IMR-90 (cell line): Measurements from ENCODE around the gene COX10. TPM values are rescaled to one million over a fixed set of nuclear protein-coding genes. Genes with fewer than 3 reads are reported as not detected.

ENCODE experiments used
- ATAC-seq: fragments of 200-7000 bp; cut with Tn5 transposase; 2 replicates; pipeline ENCODE4 v1.9.1; 2020; ENCODE audit warnings: low read depth, mild to moderate bottlenecking, moderate library complexity
- BruUV-seq: library from RNA; stranded (reverse); fragments of 400-500 nt; replicated peaks from 2 replicates; lab custom pipeline; 2021; lab: Mats Ljungman, UMichigan
- CTCF ChIA-PET: fragments of 300-600 bp; formaldehyde crosslinking; extraction: SDS; loops from one replicate; lab custom pipeline; 2021; ENCODE audit warnings: antibody characterized with exemption; lab: Yijun Ruan, JAX
- POLR2A ChIA-PET: fragments of 300-600 bp; sonication (Branson Sonifier 250); formaldehyde crosslinking; loops from one replicate; lab custom pipeline; 2022; ENCODE audit warnings: antibody characterized with exemption; ENCODE audit not compliant: unreplicated experiment; lab: Charles Lee
- DNase-seq: peaks from one replicate; pipeline ENCODE4 v3.0.0; 2013
- H2AFZ ChIP-seq: replicated peaks from 2 replicates; pipeline ENCODE3; 2013; ENCODE audit warnings: low read length, mild to moderate bottlenecking; ENCODE audit not compliant: poor library complexity
- H2AK5ac ChIP-seq: 2 replicates; pipeline ENCODE4 v1.6.1; 2013; ENCODE audit warnings: low read depth, low read length, inconsistent platforms
- H2AK9ac ChIP-seq: replicated peaks from 2 replicates; pipeline ENCODE3; 2013; ENCODE audit warnings: mild to moderate bottlenecking, low read depth, low read length, moderate library complexity; ENCODE audit not compliant: poor library complexity
- H2BK120ac ChIP-seq: 2 replicates; pipeline ENCODE4 v1.6.1; 2013; ENCODE audit warnings: low read depth, low read length, inconsistent platforms
- H2BK15ac ChIP-seq: 3 replicates; pipeline ENCODE4 v1.6.1; 2013; ENCODE audit warnings: low read depth, low read length, inconsistent platforms
- H2BK20ac ChIP-seq: 2 replicates; pipeline ENCODE4 v1.6.1; 2013; ENCODE audit warnings: low read depth, mild to moderate bottlenecking, inconsistent platforms, low read length, moderate library complexity
- H2BK5ac ChIP-seq: 2 replicates; pipeline ENCODE4 v1.6.1; 2013; ENCODE audit warnings: mild to moderate bottlenecking, low read depth, low read length, inconsistent platforms; ENCODE audit not compliant: poor library complexity, severe bottlenecking
- H3K14ac ChIP-seq: replicated peaks from 2 replicates; pipeline ENCODE4 v1.6.1; 2013; ENCODE audit warnings: low read depth, low read length, inconsistent platforms
- H3K18ac ChIP-seq: 2 replicates; pipeline ENCODE4 v1.6.1; 2013; ENCODE audit warnings: low read depth, low read length, control low read depth
- H3K23ac ChIP-seq: 2 replicates; pipeline ENCODE4 v1.6.1; 2013; ENCODE audit warnings: low read depth, low read length, inconsistent platforms
- H3K27ac ChIP-seq: 2 replicates; pipeline ENCODE4 v1.5.1; 2013; ENCODE audit warnings: mild to moderate bottlenecking, control low read depth, low read length; ENCODE audit not compliant: insufficient read depth
- H3K27me3 ChIP-seq: 2 replicates; pipeline ENCODE4 v1.6.1; 2013; ENCODE audit warnings: low read length; ENCODE audit not compliant: control insufficient read depth, insufficient read depth
- H3K36me3 ChIP-seq: 2 replicates; pipeline ENCODE4 v1.6.1; 2013; ENCODE audit warnings: low read length, mixed read lengths; ENCODE audit not compliant: control insufficient read depth, insufficient read depth
- H3K4ac ChIP-seq: 2 replicates; pipeline ENCODE4 v1.6.1; 2013; ENCODE audit warnings: low read depth, low read length, inconsistent platforms
- H3K4me1 ChIP-seq: 2 replicates; pipeline ENCODE4 v1.6.1; 2013; ENCODE audit warnings: low read length, mixed read lengths; ENCODE audit not compliant: control insufficient read depth, insufficient read depth
- H3K4me2 ChIP-seq: 2 replicates; pipeline ENCODE4 v1.6.1; 2013; ENCODE audit warnings: low read depth, mild to moderate bottlenecking, control low read depth, low read length, moderate library complexity
- H3K4me3 ChIP-seq: 2 replicates; pipeline ENCODE4 v1.5.1; 2013; ENCODE audit warnings: low read depth, mild to moderate bottlenecking, control low read depth, low read length, moderate library complexity; ENCODE audit not compliant: insufficient read depth
- H3K56ac ChIP-seq: 2 replicates; pipeline ENCODE4 v1.6.1; 2013; ENCODE audit warnings: low read length, inconsistent platforms; ENCODE audit not compliant: insufficient read depth; ENCODE audit errors: extremely low read depth
- H3K79me1 ChIP-seq, 2 experiments: 2 replicates each; pipeline ENCODE4 v1.6.1; 2013; ENCODE audit warnings: low read length in 2 of 2, inconsistent platforms in 1 of 2, low read depth in 1 of 2
- H3K9ac ChIP-seq: 2 replicates; pipeline ENCODE4 v1.6.1; 2013; ENCODE audit warnings: low read depth, low read length, control low read depth
- H3K9me1 ChIP-seq: 2 replicates; pipeline ENCODE4 v1.6.1; 2013; ENCODE audit warnings: low read length, inconsistent platforms; ENCODE audit not compliant: insufficient read depth
- H3K9me3 ChIP-seq: 2 replicates; pipeline ENCODE4 v1.6.1; 2013; ENCODE audit warnings: low read length; ENCODE audit not compliant: control insufficient read depth, insufficient read depth
- H4K20me1 ChIP-seq: 2 replicates; pipeline ENCODE4 v1.6.1; 2013; ENCODE audit warnings: low read length, inconsistent platforms; ENCODE audit not compliant: insufficient read depth
- H4K5ac ChIP-seq: 2 replicates; pipeline ENCODE4 v1.6.1; 2013; ENCODE audit warnings: mild to moderate bottlenecking, low read depth, low read length, control low read depth
- H4K8ac ChIP-seq, 2 experiments: 2 replicates each; pipeline ENCODE4 v1.6.1; 2013; ENCODE audit warnings: low read depth in 2 of 2, low read length in 2 of 2, control low read depth in 1 of 2, inconsistent platforms in 1 of 2
- H4K91ac ChIP-seq: 2 replicates; pipeline ENCODE4 v1.6.1; 2013; ENCODE audit warnings: low read depth, low read length, inconsistent platforms; ENCODE audit not compliant: insufficient read depth
- BHLHE40 ChIP-seq: fragments of 150-350 bp; IDR thresholded peaks from 2 replicates; pipeline ENCODE4 v1.6.1; 2016; ENCODE audit warnings: mild to moderate bottlenecking, low read depth, low read length
- CEBPB ChIP-seq: IDR thresholded peaks from 2 replicates; pipeline ENCODE4 v1.6.1; 2012; ENCODE audit warnings: low read depth, low read length, improper control_type of control experiment
- CHD1 ChIP-seq: IDR thresholded peaks from 2 replicates; pipeline ENCODE4 v1.6.1; 2012; ENCODE audit warnings: low read depth, low read length, improper control_type of control experiment
- CTCF ChIP-seq: conservative IDR thresholded peaks from 2 replicates; pipeline ENCODE4 v1.5.1; 2012; ENCODE audit warnings: mild to moderate bottlenecking, low read depth, low read length, improper control_type of control experiment
- ELK1 ChIP-seq: fragments of 150-350 bp; IDR thresholded peaks from 2 replicates; pipeline ENCODE4 v1.6.1; 2016; ENCODE audit warnings: low read depth, mild to moderate bottlenecking, low read length, moderate library complexity, borderline replicate concordance
- FOS ChIP-seq: fragments of 150-350 bp; IDR thresholded peaks from 2 replicates; pipeline ENCODE4 v1.6.1; 2016; ENCODE audit warnings: low read depth, low read length
- MAFK ChIP-seq: IDR thresholded peaks from 2 replicates; pipeline ENCODE4 v1.6.1; 2012; ENCODE audit warnings: low read depth, low read length, improper control_type of control experiment
- MXI1 ChIP-seq: IDR thresholded peaks from 2 replicates; pipeline ENCODE4 v1.6.1; 2012; ENCODE audit warnings: low read depth, mild to moderate bottlenecking, low read length, moderate library complexity, borderline replicate concordance
- NFE2L2 ChIP-seq: fragments of 150-350 bp; IDR thresholded peaks from 2 replicates; pipeline ENCODE4 v1.6.1; 2016; ENCODE audit warnings: low read depth, mild to moderate bottlenecking, low read length
- POLR2A ChIP-seq: IDR thresholded peaks from 2 replicates; pipeline ENCODE4 v1.6.1; 2012; ENCODE audit warnings: mild to moderate bottlenecking, low read depth, low read length
- RCOR1 ChIP-seq: IDR thresholded peaks from 2 replicates; pipeline ENCODE4 v1.6.1; 2012; ENCODE audit warnings: mild to moderate bottlenecking, low read length, improper control_type of control experiment; ENCODE audit not compliant: insufficient replicate concordance
- RFX5 ChIP-seq: IDR thresholded peaks from 2 replicates; pipeline ENCODE4 v1.8.0; 2012; ENCODE audit warnings: low read depth, mild to moderate bottlenecking, low read length, moderate library complexity
- SMC3 ChIP-seq: fragments of 150-350 bp; IDR thresholded peaks from 2 replicates; pipeline ENCODE4 v1.6.1; 2016; ENCODE audit warnings: low read depth, mild to moderate bottlenecking, antibody characterized with exemption, low read length, moderate library complexity
- USF2 ChIP-seq: fragments of 150-350 bp; IDR thresholded peaks from 2 replicates; pipeline ENCODE4 v1.6.1; 2017; ENCODE audit warnings: mild to moderate bottlenecking, antibody characterized with exemption, low read length, low read depth
- WGBS, 2 experiments: methylation state at CpG; one replicate each; pipeline versions ENCODE4 v1.1.5 to v1.1.7; 2013; ENCODE audit warnings: missing lambda C conversion rate in 2 of 2; ENCODE audit not compliant: insufficient read length in 1 of 2; ENCODE audit errors: extremely low coverage in 2 of 2; 5-methylcytosine and 5-hydroxymethylcytosine counted together
- dilution Hi-C: fragments of 300-500 bp; cut with HindIII; formaldehyde crosslinking; loops from one replicate; pipeline ENCODE4 v1.14.3; 2018; ENCODE audit warnings: low sequenced_read_pairs; ENCODE audit not compliant: unreplicated experiment
- in situ Hi-C: fragments of 300-500 bp; cut with MboI; formaldehyde crosslinking; loops from 3 replicates; pipeline ENCODE4 v1.14.3; 2019; ENCODE audit warnings: low sequenced_read_pairs, inconsistent platforms, mixed read lengths
- intact Hi-C: fragments of 100-400 bp; cut with micrococcal nuclease; formaldehyde crosslinking; loops from 2 replicates; pipeline ENCODE4 v1.10.0; 2022
- polyA plus RNA-seq, 3 experiments: library from polyadenylated mRNA; depleted of rRNA; stranded (reverse); fragments of >200 nt; gene quantifications; 2 replicates each; pipeline ENCODE4 v1.2.3, GENCODE V29; 2012; ENCODE audit warnings: low replicate concordance in 1 of 3
- total RNA-seq: library from RNA; depleted of rRNA; stranded (reverse); fragments of >200 nt; gene quantifications from 2 replicates; pipeline ENCODE4 v1.2.3, GENCODE V29; 2012

The COX10 gene
- total and polyA plus RNA-seq, 2 of the 4 experiments (the other 2 are of a cell fraction) = 15.4 to 16.1 TPM

- H2AFZ ChIP-seq = no peak overlapping the region
- H4K5ac ChIP-seq = no peak overlapping the region
- no peak overlapping the region for H3K4ac ChIP-seq
- no peak overlapping the region for H2BK5ac ChIP-seq
- no peak for ATAC-seq
- dilution Hi-C loops (no loop called here), intact Hi-C loops (no loop called here), in situ Hi-C loops (no loop called here)
- ChIA-PET POLR2A (no interaction called here), CTCF (interaction anchor here (1.3 kb wide), 1 partner anchor 9 kb away, joined by 3 read pairs; no protein-coding TSS in a partner anchor)
- no peaks in the 10 kb centered on the region for H3K9me3 ChIP-seq
- no peak overlapping the region for H2BK20ac ChIP-seq
- H3K4me2 ChIP-seq = peak overlapping the region; percentile 75
- H3K4me3 ChIP-seq = no peak overlapping the region; the same call in none of the 2 replicates
- no peak overlapping the region for H2AK9ac ChIP-seq
- no peak overlapping the region; the same call in 1 of the 2 replicates for H3K23ac ChIP-seq
- H3K9ac ChIP-seq = no peak overlapping the region
- no peak overlapping the region for H2BK15ac ChIP-seq
- no peak overlapping the region for H2AK5ac ChIP-seq
- no peaks in the 10 kb centered on the region for H3K27me3 ChIP-seq
- H3K14ac ChIP-seq = no peak overlapping the region
- H3K36me3 ChIP-seq = no peaks in the 10 kb centered on the region; the same call in 1 of the 2 replicates
- WGBS, 2 experiments = 67% methylated on average over 1 of the region's 6 CpGs; no CpG with 5 or more reads in 1 of the 2 experiments
- peaks cover 9% of the 10 kb centered on the region; the same call in 1 of the 2 replicates for H3K9me1 ChIP-seq
- TF ChIP-seq CEBPB (no peak), FOS (no peak), MXI1 (no peak), RFX5 (no peak), ELK1 (no peak), NFE2L2 (no peak), CTCF (no peak), RCOR1 (no peak), USF2 (no peak), POLR2A (no peak), SMC3 (no peak), BHLHE40 (no peak), CHD1 (no peak), MAFK (no peak)
- DNase-seq = no peak
- H2BK120ac ChIP-seq = no peak overlapping the region
- H3K79me1 ChIP-seq = peaks cover 33 to 61% of the 10 kb centered on the region in 2 experiments
- no peak overlapping the region for H4K8ac ChIP-seq
- peaks cover 3% of the 10 kb centered on the region for H3K4me1 ChIP-seq
- H3K27ac ChIP-seq = no peak overlapping the region
- H4K20me1 ChIP-seq = no peaks in the 10 kb centered on the region; the same call in 1 of the 2 replicates
- BruUV-seq = no TSS peak
- H3K18ac ChIP-seq = no peak overlapping the region
- H4K91ac ChIP-seq = no peak overlapping the region
- no peak overlapping the region for H3K56ac ChIP-seq
Measured at GRCh38 chr17:14070344-14070984, 1.2 kb downstream of the COX10 start.
